Upper lobe of left lung (tissue), 6 donors: ENCODE data around the gene VAC14. TPM values are rescaled to one million over a fixed set of nuclear protein-coding genes. Genes with fewer than 3 reads are reported as not detected.

Experiments
- ATAC-seq, 2 donors: fragments of 200-7000 bp; cut with Tn5 transposase; one replicate each; pipeline ENCODE4 v1.9.1; 2022; ENCODE audit warnings: mild to moderate bottlenecking in 2 of 2, moderate library complexity in 2 of 2; ENCODE audit not compliant: low FRiP score in 2 of 2
- DNase-seq, 2 donors: peaks; one replicate each; pipeline ENCODE4 v3.0.0-alpha.2; 2019 to 2020
- H3K27ac ChIP-seq, 4 donors: fragments of 200-600 bp; sonication (generic); one replicate each; pipeline ENCODE4 v1.5.1; 2016 to 2019
- H3K27me3 ChIP-seq, 4 donors: fragments of 200-600 bp; sonication (generic); one replicate each; pipeline ENCODE4 v1.5.1; 2017 to 2019
- H3K36me3 ChIP-seq, 4 donors: fragments of 200-600 bp; sonication (generic); one replicate each; pipeline ENCODE4 v1.5.1; 2016 to 2019
- H3K4me1 ChIP-seq, 4 donors: fragments of 200-600 bp; sonication (generic); one replicate each; pipeline ENCODE4 v1.5.1; 2018 to 2019
- H3K4me3 ChIP-seq, 4 donors: fragments of 200-600 bp; sonication (generic); one replicate each; pipeline ENCODE4 v1.5.1; 2017 to 2019; ENCODE audit warnings: mild to moderate bottlenecking in 2 of 4, moderate library complexity in 1 of 4
- H3K9me3 ChIP-seq, 4 donors: fragments of 200-600 bp; sonication (generic); one replicate each; pipeline ENCODE4 v1.5.1; 2018 to 2019
- CTCF ChIP-seq, 6 experiments: fragments of 450-650 bp in 4 of 6; fragments of 200-600 bp in 2 of 6; sonication (generic) in 2 of 6; IDR thresholded peaks; one replicate each; pipeline ENCODE4 v1.5.1; 2016 to 2019; ENCODE audit warnings: antibody characterized with exemption in 6 of 6
- EP300 ChIP-seq, 4 donors: sonication (generic); formaldehyde crosslinking; IDR thresholded peaks; one replicate each; pipeline ENCODE4 v1.5.1; 2017; ENCODE audit warnings: antibody characterized with exemption in 4 of 4, control low read depth in 2 of 4
- POLR2A ChIP-seq, 4 donors: fragments of 450-650 bp; IDR thresholded peaks; one replicate each; pipeline ENCODE4 v1.5.1; 2016 to 2017; ENCODE audit warnings: antibody characterized with exemption in 4 of 4, mild to moderate bottlenecking in 2 of 4
- POLR2AphosphoS5 ChIP-seq, 2 donors: sonication (generic); formaldehyde crosslinking; IDR thresholded peaks; one replicate each; pipeline ENCODE4 v1.5.1; 2017; ENCODE audit warnings: antibody characterized with exemption in 2 of 2
- WGBS, 2 donors: methylation state at CpG; one replicate each; pipeline ENCODE4 v1.1.5; 2017 to 2018; 5-methylcytosine and 5-hydroxymethylcytosine counted together
- total RNA-seq, 6 donors: library from RNA; depleted of rRNA in 4 of 6; stranded (reverse); fragments of >200 nt in 4 of 6; gene quantifications; one replicate each; pipeline versions ENCODE4 v1.1.0 to v1.2.1, GENCODE V29; 2016 to 2021
- donor health status: DM: no; HTN: no; CAD: no; lungs with moderate emphysema.
- donor health status: DM: no; HTN: yes; CAD: no; lungs with severe emphysema.

Gene VAC14
- total RNA-seq, 6 donors from 2014 or later: 39.6 to 145 (median 57.4) TPM

GRCh38 chr16:70738083-70738977 is 62.6 kb downstream of the VAC14 start:
- H3K36me3 ChIP-seq: peaks cover 0 to 16% (median 7%) of the 10 kb centered on the region in 4 donors
- no peak overlapping the region for H3K4me3 ChIP-seq
- H3K9me3 ChIP-seq: no peaks in the 10 kb centered on the region
- H3K27ac ChIP-seq: peak overlapping the region; percentile 66 to 90 (median 84)
- ATAC-seq (peak; percentile 56 to 83), DNase-seq (peak in 1 of 2 donors; percentile 84)
- TF ChIP-seq POLR2AphosphoS5 (IDR thresholded peaks at IDR 0.05) (peak; percentile 62 to 63), EP300 (IDR thresholded peaks at IDR 0.05) (no peak), CTCF (IDR thresholded peaks at IDR 0.05) (peak; percentile 49 to 85 (median 80)), POLR2A (IDR thresholded peaks at IDR 0.05) (no peak)
- H3K4me1 ChIP-seq: peaks cover 47 to 74% (median 67%) of the 10 kb centered on the region in 4 donors
- H3K27me3 ChIP-seq: no peaks in the 10 kb centered on the region
- WGBS, 2 donors: 56 to 60% methylated on average over 17 to 22 of the region's 22 CpGs

GRCh38 chr16:70737377-70738082 is 63.4 kb downstream of the VAC14 start:
- Histone ChIP-seq H3K27ac (peak overlapping the region; percentile 66 to 90 (median 84)), H3K4me1 (peaks cover 47 to 71% (median 67%) of the 10 kb centered on the region in 4 donors), H3K36me3 (peaks cover 0 to 9% (median 3%) of the 10 kb centered on the region in 4 donors), H3K4me3 (no peak overlapping the region), H3K9me3 (no peaks in the 10 kb centered on the region), H3K27me3 (no peaks in the 10 kb centered on the region)
- DNase-seq: peak; percentile 80 to 90
- ATAC-seq: peak; percentile 64 to 71
- WGBS, 2 donors: 14 to 28% methylated on average over 11 to 21 of the region's 21 CpGs
- peak; percentile 56 to 64 for TF ChIP-seq POLR2AphosphoS5 (IDR thresholded peaks at IDR 0.05)
- TF ChIP-seq POLR2A (IDR thresholded peaks at IDR 0.05): peak in 1 of 4 donors; percentile 38
- peak in 3 of 4 donors; percentile 5 to 67 (median 43) for TF ChIP-seq EP300 (IDR thresholded peaks at IDR 0.05)
- TF ChIP-seq CTCF (IDR thresholded peaks at IDR 0.05): no peak

- ATAC-seq: no peak
- H3K27ac ChIP-seq: peak overlapping the region; percentile 66 to 90 (median 84)
- WGBS, 2 donors: 83 to 89% methylated on average over 13 to 18 of the region's 18 CpGs
- no peaks in the 10 kb centered on the region for H3K27me3 ChIP-seq
- DNase-seq: no peak
- H3K4me1 ChIP-seq: peaks cover 45 to 63% (median 60%) of the 10 kb centered on the region in 4 donors
- no peak for TF ChIP-seq CTCF (IDR thresholded peaks at IDR 0.05)
- TF ChIP-seq POLR2AphosphoS5 (IDR thresholded peaks at IDR 0.05): no peak
- no peak for TF ChIP-seq EP300 (IDR thresholded peaks at IDR 0.05)
- TF ChIP-seq POLR2A (IDR thresholded peaks at IDR 0.05): no peak
- no peaks in the 10 kb centered on the region for H3K9me3 ChIP-seq
- H3K36me3 ChIP-seq: peaks cover 0 to 5% (median 1%) of the 10 kb centered on the region in 4 donors
- no peak overlapping the region for H3K4me3 ChIP-seq
These were observed 64.2 kb downstream of the VAC14 start for GRCh38 chr16:70736465-70737376.
